ENCODE measurements around the gene CYYR1.
"Not testable (repeated sequence)": the region's sequence is repeated elsewhere in the genome, so short reads cannot be mapped to it uniquely, and the experiment has no call there.

CYYR1 gene

GRCh38 chr21:26487981-26488480, 85.1 kb downstream of the CYYR1 start:
- DNase-seq, result no peak

GRCh38 chr21:26473471-26473870, 99.6 kb downstream of the CYYR1 start:
- DNase-seq, result no peak

- no peak for DNase-seq
Measured at GRCh38 chr21:26471099-26471471, 102.0 kb downstream of the CYYR1 start.

DNA sequence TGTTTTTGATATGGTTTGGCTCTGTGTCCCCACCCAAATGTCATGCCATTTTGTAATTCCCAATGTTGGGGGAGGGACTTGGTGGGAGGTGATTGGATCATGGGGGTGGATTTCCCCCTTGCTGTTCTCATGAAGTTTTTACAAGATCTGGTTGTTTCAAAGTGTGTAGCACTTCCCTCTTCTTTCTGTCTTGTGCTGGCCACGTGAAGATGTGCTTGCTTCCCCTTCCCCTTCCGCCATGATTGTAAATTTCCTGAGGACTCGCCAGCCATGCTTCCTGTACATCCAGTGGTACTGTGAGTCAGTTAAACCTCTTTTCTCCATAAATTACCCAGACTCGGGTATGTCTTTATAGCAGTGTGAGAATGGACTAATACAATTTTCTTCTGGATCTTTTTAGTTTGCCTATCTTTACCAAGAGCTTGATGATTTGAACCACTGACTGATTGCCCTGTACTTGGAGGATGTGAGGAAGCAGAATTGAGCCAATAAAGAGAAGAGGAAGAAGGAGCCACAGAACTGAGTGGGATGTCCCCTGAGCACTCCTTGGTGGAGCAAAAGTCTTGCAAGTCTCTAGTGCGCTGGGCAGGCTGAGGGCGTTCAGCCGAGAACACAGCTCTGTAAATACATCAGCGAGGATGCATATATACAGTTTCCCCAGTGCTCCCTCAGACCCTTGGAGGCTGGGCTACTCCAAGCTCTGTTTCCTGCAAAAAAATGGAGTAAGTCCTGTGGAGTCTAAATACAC, 102.6 kb downstream of the CYYR1 start:
- DNase-seq, result no peak

DNA sequence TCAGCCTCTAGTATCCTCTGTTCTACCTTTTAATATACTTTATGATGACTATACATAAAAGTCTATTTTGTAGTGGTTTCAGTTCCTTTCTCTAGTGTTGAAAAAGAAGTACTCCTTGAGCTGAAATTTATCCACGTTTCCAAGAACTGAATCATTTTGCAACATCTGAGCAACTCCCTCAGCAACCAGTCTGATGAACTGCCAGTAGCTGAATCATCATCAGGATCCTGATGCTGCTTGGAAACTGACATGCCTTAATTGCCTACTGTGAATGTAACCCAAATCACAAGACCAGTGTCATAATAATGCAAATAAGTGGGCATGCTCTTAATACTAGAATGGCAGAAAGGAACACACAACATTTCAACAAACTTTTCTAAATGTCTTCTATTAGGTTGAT, 103.3 kb downstream of the CYYR1 start:
- no peak for DNase-seq

DNA sequence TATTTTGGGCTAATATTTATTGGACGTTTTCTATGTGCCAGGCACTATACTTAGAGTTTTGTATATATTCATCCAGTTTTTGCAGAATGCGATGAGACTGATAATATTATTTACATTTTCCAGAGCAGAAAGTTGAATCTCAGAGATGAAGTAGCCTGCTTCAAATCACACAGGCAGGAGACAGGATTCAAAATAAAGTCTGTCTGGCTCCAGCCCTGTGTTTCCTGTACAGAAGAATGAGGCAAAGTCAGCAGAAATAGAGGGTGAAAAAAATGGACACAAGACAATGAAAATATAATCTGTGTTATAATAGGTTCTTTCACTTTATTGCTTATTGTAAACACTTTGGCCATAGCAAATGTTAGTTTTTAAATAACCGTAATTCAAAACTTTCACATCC, 107.2 kb downstream of the CYYR1 start:
- no peak for DNase-seq

GRCh38 chr21:26461500-26461899, 111.6 kb downstream of the CYYR1 start:
- DNase-seq, result no peak

- no peak for DNase-seq
Measured at GRCh38 chr21:26460621-26461020, 112.5 kb downstream of the CYYR1 start.

GRCh38 chr21:26458854-26459253, 114.2 kb downstream of the CYYR1 start:
- DNase-seq, result not testable (repeated sequence)

DNA sequence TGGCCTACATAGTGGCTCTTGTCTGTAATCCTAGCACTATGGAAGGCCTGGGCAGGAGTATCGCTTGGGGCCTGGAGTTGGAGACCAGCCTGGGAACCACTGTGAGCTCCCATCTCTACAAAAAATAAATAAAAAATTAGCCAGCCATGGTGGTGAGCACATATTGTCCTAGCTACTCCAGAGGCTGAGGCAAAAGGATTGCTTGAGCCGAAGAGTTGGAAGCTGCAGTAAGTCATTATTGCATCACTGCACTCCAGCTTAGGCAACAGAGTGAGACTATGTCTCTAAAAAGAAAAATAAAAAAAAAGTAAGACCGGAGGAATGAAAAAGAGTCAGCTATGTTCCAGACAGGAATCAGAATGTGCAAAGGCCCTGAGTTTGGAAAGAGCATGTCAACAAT, 115.3 kb downstream of the CYYR1 start:
- DNase-seq, result no peak

GRCh38 chr21:26453267-26453666, 119.8 kb downstream of the CYYR1 start:
- DNase-seq, result no peak

DNA sequence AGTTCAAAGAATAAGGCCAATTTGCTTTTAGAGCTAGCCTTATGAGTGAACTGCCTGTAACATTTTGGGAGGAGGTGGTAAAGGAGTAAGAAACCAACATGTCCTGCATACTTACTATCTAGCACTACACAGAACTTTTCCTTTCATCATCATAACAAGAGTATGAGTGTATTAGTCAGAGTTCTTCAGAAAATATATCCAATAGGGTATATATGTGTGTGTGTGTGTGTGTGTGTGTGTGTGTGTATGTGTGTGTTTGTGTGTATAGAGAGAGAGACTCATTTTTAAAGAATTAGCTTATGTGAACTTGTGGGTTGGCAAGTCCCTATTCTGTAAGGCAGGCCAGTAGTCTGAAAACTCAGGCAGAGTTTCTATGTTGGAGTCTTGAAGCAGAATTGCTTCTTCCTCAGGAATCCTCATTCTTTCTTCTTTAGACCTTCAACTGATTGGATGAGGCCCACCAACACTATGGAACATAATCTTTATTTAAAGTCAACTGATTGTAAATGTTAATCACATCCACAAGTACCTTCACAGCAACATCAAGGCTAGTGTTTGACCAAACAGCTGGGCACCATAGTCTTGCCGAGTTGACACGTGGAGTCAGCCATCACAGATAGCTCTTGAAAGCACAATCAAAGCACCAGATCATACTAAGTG, 121.9 kb downstream of the CYYR1 start:
- DNase-seq, result no peak

- DNase-seq, result no peak
Measured at GRCh38 chr21:26449161-26449560, 123.9 kb downstream of the CYYR1 start.

DNA sequence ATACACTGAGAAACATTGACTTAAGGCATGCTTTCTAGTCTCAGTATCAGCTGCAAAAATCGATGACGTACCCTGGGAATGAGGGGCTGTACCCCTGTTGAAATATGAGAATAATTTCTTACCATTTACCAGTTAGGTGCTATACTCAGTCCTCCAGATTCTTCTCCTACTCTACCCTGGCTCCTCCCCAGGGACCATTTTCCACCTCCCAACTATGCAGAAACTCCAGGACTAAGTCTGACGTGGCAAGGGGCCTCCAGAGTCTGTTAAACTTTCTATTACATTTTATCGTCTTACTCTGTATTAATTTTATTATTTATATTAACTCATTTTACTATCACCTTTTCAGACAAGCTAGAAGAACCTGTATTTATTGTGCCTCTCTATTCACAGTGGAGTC, 124.3 kb downstream of the CYYR1 start:
- no peak for DNase-seq

GRCh38 chr21:26447932-26448475, 125.1 kb downstream of the CYYR1 start:
- DNase-seq, result no peak

GRCh38 chr21:26445440-26445839, 127.6 kb downstream of the CYYR1 start:
- DNase-seq, result no peak

- no peak for DNase-seq
Measured at GRCh38 chr21:26444646-26445045, 128.4 kb downstream of the CYYR1 start.

GRCh38 chr21:26443867-26444266, 129.2 kb downstream of the CYYR1 start:
- DNase-seq, result no peak

DNA sequence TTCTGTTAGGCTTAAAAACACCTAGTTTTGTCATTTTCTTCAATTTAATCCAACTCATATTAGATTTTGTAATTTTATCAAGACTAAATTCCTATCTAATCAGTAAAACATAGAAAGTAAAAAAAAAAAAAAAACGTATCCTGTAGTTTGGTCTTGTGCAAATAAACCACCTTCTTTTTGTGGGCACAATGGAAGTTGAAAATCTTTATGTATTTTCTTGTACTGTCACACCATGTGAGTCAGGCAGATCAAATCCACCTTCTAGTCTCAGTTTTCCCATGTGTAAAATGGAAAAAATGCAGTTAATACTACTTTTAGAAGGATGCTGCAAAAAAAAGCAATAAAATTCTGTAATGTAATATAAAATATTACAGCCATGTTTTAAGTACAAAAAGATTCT, 129.8 kb downstream of the CYYR1 start:
- DNase-seq, result no peak

GRCh38 chr21:26441149-26441548, 131.9 kb downstream of the CYYR1 start:
- no peak for DNase-seq

- DNase-seq, result no peak
Measured at GRCh38 chr21:26438976-26439375, 134.1 kb downstream of the CYYR1 start.

DNA sequence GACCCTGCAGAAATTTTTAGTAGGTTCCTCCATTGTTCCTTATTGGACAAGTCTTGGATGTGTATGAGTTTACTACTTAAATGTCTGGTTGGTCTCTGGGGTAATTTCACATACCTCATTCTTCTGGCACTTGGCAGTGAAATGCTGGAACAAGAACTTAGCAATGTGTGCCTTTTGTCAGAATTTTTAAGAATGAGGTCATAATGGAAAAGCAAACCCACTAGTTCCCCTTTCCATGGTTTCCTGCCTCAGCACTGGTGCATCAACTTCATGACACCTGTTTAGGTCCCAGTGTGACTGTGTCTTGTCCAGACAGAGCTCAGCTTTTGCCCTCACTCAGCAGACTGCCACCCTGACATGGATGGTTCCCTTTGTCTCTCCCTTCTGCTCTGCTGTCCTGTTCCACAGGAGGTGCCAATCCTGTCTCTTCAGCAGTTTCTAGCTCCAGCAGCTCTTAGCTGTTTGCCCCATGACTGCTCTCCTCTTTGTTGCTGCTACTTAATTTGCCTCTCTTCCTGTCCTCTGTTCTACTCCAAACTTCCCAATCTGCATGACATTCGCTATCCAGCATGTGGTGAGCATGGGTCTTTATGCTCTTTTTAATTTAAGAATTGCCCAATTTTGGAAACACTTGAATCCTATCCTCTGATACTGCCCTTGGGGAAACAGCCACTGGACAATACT, 135.6 kb downstream of the CYYR1 start:
- no peak for DNase-seq

GRCh38 chr21:26433386-26433785, 139.7 kb downstream of the CYYR1 start:
- no peak for DNase-seq

DNA sequence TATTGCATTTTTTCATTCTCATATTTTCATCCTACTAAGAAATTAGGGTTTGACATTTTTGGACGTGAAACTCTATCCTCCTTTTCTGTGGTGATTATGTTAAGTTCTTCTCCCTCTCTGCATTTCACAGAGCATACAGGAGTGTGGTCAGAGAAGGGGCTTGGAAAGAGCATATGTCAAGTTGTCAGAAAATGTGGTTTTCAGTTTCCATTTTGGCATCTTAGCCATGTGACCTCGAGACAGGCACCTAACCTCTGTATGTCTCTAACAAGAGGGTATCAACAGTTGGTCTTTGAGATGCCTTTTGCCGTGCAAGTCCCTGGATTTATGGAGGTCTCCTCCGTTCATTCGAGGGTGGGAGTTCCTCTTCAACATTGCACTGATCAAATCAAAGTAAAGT, 140.7 kb downstream of the CYYR1 start:
- no peak for DNase-seq

Data from activated CD8-positive, alpha-beta memory T cell treated with anti-CD3 and anti-CD28 coated beads, Interleukin-2, amount 50 U/mL, for 48 hours (primary cell).